NCI-H1092 treated with DMSO at 0.1 percent for 48 hours (cell line): Measurements from ENCODE around the gene TUBB.

Experiments used
- DNase-seq: peaks from one replicate; lab custom pipeline; 2025; lab: John Stamatoyannopoulos, UW

Gene TUBB

GRCh38 chr6:30687659-30688431, 32.3 kb upstream of the TUBB start:
- no peak for DNase-seq

DNA sequence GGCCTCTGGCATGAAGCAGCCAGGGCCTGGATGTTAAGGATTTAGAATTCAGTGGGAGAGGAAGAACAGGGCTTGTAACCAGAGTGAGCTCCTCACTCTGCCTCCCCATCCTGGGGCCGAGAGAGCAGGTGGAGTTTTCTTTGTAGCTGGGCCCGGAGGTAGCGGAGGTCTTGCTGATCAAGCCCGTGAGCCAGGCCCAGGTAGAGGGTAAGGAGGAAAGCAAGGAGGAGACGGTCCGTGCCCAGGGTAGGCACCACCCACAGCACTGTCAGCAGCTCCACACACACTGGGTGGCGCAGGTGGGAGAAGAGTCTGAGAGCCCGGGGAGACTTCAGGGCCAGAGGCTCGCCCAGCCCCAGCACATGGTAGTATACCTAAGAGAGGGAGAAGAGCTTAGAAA, 31.6 kb upstream of the TUBB start:
- no peak for DNase-seq

GRCh38 chr6:30689022-30689865, 30.9 kb upstream of the TUBB start:
- DNase-seq = no peak

DNA sequence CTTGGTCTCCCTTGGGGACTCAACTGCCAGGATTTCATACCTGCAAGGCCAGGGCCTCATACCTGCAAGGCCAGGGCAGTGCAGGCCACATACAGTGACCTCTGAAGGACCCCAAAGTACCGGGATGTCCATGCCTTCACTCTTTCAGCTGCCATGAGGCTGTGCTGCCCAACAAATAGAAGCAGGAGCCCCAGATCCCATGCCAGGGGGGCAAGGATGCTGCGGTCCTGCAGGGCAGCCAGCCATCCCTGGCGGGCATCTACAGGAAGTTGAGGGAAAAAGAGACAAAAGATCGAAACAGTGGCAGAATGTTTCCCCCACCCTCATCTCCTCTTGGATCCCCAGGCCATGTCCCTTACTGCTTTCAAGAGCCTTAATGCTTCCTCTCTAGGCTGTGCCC, 30.2 kb upstream of the TUBB start:
- DNase-seq = no peak

DNA sequence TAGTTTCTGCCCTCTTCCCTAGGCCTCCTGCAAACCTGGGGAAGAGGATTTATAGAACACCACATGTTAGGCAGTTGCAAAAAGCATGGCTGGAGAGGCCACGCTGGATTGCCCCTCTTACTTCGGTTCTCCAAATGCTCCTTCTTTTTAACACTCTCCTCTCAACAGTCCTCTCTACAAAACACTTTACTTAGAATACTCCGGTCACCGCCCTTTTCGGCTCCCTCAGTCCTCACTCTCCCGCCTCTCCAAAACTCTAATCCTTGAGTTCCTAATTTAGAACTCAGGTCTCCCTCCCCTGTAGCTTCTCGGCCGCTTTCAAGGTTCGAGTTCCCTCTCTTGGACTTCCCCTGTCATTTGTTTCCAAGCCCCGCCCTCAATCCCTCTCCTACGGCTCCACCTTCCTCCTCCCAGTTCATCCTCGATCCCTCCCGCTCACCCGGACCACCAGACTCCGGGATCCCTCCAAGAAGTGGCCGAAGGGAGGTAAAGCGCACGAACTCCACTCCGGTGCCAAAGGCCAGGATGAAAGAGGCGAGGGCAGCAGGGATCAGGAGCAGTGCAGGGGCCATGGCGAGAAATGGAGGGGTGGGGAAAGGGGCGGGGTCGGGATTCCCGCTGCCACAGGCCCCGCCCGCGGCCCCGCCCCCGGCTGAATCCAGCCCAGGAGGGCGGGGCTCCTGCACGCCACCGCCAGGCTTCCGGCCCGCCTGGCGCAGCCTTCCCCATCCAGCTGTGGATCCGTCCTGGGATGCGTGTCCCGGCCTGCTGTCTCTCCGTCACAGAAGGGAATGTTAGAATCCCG, 29.5 kb upstream of the TUBB start, which contains the start of gene NRM:
NRM (minus strand) TSS at position 582 of the 805 bp plus-strand sequence; CDS start at position 572, 10 bp downstream.
- DNase-seq = peak; percentile 73

DNA sequence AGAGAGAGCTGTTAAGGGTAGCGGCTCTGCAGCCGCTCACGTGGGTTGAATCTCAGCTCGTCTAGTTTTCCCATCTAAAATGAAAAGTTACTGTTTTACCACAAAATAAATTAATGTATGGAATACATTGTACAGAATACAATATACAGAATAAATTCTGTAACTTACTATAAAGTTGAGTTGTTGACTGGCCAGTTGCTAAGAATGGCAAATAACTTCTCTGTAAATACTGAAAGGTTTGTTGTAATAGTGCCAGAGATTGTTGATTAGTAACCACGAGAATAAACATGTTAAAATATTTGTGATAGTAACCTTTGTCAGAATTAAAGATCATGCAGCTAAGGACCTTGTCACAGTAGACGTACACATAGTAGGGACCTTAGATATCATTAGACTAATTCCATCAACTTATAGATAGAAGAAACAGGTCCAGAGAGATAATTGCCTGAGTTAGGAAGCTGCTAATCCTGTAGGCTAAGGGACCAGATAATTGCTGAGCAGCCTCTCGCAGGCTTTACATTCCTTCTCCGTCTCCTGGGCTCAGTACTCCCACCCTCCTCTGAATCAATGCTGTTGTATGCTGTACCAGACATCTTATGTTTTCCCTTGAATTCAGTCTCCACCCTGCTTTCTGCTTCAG, 28.8 kb upstream of the TUBB start:
- DNase-seq = no peak

GRCh38 chr6:30696432-30696831, 23.7 kb upstream of the TUBB start:
- no peak for DNase-seq

DNA sequence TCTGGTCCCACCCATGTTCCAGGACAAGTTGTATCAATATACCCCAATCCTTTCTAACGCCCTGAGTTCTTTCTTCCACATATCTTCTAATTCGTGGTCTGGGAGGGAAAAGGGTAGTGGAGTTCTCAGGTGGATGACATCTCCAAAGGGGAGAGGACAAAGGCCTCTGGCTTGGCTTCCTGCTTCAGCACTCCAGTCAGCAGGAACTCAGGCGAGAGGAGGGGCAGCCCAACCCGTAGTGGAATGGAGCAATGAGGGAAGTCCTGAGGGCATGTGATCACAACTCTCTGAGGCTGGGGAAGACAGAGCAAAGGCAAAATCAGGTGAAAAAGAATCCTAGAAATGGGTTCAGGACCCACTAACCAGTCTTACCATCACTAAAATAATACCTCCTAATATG, 19.8 kb upstream of the TUBB start:
- no peak for DNase-seq

GRCh38 chr6:30703011-30703410, 17.1 kb upstream of the TUBB start:
- DNase-seq = no peak

DNA sequence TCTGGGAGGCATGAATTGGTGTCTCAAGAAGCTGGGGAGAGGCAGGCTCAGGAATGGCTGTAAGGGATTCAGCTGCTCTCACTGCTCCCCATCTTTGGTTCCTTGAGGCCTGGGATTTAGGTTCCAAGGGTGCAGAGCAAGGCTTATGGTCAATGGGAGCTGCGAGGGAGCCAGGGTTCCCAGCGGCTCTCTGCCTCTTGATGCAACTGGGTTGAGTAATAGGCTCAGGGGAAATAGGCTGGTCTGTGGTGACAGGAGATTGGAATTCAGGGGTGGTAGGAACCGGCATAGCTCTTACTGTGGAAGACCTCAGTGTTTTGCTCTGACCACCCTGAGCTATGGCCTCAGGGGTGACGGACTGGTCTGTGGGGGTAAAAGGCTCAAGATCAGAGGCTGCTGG, 16.3 kb upstream of the TUBB start:
- DNase-seq = no peak

DNA sequence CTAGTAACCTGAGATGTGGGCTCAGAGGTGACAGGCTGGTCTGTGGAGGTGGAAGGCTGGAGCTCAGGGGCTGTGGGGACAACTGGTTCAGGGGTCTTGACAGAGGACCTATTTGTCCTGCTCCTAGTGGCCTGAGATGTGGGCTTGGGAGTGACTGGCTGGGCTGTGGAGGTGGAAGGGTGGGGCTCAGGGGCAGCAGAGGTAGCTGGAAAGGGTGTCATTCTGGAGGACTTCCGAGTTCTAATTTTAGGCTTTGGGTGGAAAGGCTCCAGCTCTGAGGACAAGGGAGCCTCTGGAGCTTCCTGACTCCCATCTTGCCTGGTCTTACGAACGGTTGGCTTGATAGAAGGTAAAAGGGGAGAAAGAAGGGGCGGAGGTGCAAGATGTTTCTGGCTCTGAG, 14.5 kb upstream of the TUBB start:
- DNase-seq = no peak

- DNase-seq = peak; percentile 72
Measured at GRCh38 chr6:30707281-30707850, 12.8 kb upstream of the TUBB start.

GRCh38 chr6:30709101-30709868, 10.9 kb upstream of the TUBB start:
- DNase-seq = no peak

- DNase-seq = no peak
Measured at GRCh38 chr6:30711758-30712380, 8.3 kb upstream of the TUBB start.

DNA sequence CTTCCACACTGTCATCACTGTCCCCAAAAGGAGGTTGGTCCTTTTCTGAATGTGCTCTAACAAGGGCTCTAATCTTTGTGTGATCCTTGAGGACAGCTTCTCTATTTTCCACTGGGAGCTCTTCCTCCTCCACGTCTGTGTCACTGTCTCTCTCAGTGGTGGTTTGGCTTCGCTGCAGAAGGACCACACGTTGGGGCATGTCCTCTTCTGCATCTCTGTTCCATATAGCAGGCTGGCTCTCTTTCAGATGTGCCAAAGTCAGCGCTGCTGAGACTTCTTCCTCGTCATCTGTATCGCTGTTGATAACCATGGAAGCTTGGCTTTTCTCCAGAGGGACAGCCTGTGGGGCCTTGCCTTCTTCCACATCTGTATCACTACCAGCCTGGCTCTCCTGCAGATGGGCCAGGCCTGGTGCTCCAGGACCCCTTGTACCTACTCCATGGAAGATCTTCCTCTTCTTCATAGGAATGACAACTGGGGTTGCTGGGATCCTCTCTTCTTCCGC, 7.7 kb upstream of the TUBB start:
- no peak for DNase-seq

DNA sequence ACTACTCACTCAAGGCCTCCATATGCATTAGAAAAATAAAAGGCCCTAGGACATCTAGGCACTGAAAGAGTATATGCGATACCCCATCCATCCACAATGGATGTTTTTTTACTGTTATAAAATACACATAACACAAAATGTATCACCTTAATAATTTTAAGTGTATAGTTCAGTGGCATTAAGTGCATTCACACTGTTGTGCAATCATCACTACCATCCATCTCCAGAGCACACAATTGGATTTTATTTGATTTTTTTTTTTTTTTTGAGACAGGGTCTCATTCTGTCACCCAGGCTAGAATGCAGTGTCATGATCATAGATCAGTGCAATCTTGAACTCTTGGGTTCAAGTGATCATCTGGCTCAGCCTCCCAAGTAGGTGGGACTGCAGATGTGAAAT, 5.9 kb upstream of the TUBB start:
- no peak for DNase-seq

GRCh38 chr6:30716879-30717128, 3.3 kb upstream of the TUBB start:
- no peak for DNase-seq

DNA sequence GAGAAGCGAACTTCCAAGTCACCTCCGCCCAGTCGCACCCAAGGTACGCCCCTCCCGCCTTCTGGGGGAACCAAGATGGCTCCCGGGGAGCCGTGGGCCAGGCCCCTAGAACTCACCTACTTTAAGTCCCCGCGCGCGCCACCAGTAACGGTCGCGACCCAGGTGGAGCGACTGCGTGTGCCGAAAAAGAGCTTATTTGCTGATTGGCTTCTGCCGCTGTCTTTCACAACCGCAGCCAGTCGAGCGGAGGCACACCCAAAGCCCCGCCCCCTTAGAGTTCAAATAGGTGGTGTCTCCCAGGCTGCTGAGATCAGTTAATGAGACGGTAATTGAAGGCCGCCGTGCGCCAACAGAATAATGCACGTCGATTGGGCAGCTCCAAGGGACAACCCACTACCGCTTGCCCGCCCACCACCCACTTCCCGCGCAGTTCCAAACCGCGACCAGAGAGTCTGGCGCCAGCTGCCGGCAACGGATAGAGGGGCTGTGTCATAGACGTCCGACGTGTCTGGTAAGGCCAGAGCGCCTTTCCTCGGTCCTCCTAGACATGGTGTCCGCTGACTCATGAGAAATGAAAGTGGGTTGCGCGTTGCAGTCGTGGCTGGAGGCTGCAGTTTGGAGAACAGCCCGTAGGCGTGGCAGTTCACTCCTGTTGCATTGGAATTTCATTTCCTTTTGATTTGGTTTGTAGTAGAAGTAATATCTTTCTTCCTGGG, 2.9 kb upstream of the TUBB start, which contains the start of gene MDC1:
MDC1 (minus strand) TSS at position 153 of the 716 bp plus-strand sequence. CDS start 2,106 bp downstream, outside the sequence.
- peak; percentile 98 for DNase-seq
